ENCODE measurements around the gene A3GALT2.
"Not testable (repeated sequence)": the region's sequence is repeated elsewhere in the genome, so short reads cannot be mapped to it uniquely, and the experiment has no call there.

A3GALT2 gene

GRCh38 chr1:33295023-33295422 lies 25.9 kb downstream of the A3GALT2 start:
- no peak for DNase-seq

DNA sequence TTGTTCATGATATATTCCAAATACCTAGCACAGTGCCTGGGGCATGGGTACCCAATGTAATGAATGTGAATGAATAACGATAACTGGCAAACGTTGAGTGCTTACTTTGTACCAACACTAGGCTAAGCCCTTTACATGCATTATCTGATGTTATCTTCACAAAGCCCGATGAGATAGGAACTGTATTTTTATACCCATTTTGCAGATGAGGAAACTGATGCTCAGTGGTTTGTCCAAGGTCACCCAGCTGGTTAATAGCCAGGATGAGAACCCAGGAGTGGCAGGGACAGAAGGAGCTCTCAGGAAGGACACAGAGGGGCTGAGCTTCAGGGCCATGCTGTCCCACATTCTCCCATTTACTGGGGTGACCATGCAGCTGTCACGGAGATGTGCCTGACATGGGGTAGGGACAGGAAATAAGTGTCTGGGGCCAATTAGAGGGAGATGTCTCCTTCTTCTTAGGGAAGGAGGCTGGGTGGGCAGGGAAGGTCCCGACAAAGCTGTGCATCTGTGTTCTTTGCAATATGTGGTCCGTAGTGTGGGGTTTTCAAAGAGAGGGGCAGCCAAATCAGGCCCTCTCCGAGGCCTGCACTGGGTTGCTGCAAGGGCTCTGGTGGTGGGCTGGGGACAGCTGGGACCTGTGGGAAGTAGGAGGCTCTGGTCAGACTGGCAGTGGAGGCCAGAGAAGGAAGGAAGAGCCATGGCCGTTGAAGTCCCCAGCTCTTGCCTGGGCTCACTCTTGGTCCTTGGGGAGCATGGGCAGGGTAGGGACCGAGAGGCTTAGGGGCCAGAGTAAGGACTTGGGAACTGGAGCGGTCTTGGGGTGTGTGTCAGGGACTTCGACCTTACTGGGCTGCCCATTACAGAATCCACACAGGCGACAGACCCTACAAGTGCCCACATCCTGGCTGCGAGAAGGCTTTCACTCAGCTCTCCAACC lies 26.6 kb downstream of the A3GALT2 start:
- no peak for DNase-seq

- no peak for DNase-seq
Observed at GRCh38 chr1:33292726-33293340, 28.1 kb downstream of the A3GALT2 start.

GRCh38 chr1:33290615-33291014 lies 30.3 kb downstream of the A3GALT2 start:
- DNase-seq, result not testable (repeated sequence)

GRCh38 chr1:33289858-33290154 lies 31.1 kb downstream of the A3GALT2 start:
- DNase-seq, result no peak

DNA sequence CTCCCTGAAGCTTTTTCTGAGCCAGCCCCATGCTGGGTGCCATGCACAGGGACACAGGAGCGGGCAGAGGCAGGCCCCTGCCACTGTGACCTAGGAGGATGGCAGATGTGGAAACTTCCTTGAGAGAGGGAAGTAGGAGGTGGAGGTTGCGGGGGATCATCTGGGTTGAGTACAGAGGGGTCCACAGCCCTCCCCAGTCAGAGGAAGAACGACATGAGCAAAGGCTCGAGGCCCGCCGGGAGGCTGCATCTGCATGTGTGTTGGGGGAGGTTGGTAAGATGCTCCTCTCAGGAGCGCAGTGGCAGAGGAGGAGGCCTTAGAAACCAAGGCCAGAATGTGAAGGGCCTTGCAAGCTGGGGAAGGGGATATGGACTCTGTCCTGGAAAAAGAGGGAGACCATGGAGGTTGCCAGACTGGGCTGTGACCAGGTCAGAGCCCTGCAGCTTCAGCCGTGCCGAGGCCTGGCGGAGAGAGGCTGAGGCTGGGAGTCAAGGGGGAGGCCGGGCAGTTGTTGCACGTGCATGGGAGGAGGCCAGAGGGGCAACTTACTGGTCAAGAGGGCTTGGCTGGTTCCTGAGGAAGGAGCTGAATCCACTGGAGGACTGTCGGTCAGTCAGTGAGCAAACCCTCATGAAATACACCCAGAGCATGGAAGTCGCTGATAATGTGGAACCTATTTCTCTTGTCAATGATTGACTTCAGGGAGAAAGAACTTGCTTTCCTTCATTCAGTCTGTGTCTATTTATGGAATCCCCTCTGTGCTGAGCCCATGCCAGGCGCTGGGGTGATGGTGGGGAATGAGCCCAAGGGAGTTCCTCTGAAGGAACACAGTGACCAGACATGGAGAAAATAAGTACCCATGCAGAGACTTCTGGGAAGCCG lies 31.7 kb downstream of the A3GALT2 start:
- no peak for DNase-seq

- DNase-seq, result no peak
Observed at GRCh38 chr1:33287317-33287716, 33.6 kb downstream of the A3GALT2 start.

- DNase-seq, result no peak
Observed at GRCh38 chr1:33286451-33287185, 34.3 kb downstream of the A3GALT2 start.

DNA sequence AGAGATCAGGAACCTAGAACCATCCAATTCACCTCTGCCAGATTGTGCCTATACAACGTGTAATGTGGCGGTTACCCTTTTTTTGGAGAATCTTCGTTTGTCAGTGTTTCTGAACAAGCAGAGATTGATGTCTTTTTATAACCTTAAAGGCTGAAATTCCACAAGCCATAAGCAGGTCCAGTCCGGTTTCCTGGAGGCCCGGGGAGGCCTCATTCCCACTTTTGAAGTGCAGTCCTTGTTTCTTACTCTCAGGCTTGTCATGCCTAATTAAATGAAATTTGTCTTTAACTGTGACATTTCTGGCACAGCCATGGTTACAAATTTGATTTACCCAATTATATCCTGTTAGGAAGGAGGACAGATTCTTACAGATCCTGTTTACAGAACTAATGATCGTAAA lies 36.8 kb downstream of the A3GALT2 start:
- DNase-seq, result no peak

DNA sequence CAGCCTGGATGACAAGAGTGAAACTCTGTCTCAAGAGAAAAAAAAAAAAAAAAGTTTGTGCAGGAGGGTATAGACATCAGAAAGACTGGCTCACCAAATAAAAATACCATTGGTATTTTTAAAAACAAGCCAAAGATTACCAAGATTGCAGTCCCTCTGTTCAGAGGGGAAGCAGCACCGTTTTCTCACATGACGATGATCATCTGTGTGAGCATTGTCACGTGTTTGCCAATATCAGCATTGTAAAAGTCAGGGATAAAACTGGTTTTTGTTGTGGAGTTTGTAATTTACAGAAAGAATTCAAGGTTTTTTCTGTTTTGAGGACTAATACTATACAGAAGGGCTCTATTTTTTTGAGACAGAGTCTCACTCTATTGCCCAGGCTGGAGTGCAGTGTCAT lies 38.1 kb downstream of the A3GALT2 start:
- no peak for DNase-seq

GRCh38 chr1:33281554-33282303 lies 39.2 kb downstream of the A3GALT2 start:
- no peak for DNase-seq

DNA sequence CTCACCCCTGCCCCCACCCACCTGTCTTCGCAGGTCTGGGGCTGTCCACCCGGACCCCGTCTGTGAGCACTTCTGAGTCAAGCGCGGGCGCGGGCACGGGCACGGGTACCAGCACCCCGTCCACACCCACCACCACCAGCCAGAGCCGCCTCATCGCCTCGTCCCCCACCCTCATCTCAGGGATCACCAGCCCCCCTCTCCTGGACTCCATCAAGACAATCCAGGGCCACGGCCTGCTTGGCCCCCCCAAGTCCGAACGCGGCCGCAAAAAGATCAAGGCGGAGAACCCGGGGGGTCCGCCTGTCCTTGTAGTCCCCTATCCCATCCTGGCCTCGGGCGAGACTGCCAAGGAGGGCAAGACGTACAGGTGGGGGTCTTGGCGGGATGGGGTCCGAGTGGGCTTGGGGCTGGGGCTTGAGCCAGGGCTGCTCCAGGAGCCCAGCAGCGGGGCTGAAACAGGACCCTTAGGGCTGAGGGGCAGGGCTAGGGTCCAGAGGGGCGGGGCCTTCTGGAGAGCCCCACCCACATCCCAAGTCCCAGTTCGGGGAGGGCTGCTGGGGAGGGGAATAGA lies 40.7 kb downstream of the A3GALT2 start:
- no peak for DNase-seq

- no peak for DNase-seq
Observed at GRCh38 chr1:33277488-33278084, 43.3 kb downstream of the A3GALT2 start.

GRCh38 chr1:33276573-33277298 lies 44.2 kb downstream of the A3GALT2 start:
- DNase-seq, result no peak

- no peak for DNase-seq
Observed at GRCh38 chr1:33275706-33276572, 45.0 kb downstream of the A3GALT2 start.

DNA sequence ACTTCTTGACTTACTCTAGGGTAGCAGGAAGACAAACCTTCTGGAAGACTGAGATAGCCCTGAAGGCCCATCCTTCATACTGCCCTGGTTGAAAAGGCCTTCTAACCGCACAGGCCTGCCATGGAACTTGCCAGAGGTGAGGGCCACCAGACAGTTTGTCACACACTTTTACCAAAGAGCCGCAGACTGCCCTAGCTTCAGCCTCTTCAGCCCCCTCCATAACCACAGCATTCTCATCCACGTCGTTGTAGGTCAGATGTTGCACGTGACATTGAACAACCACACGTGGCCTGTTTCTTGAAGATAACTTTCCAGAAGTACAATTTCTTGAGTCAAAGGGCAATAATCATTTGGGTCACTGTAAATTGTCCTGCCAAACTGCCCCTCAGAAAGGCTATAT lies 45.7 kb downstream of the A3GALT2 start:
- no peak for DNase-seq

DNA sequence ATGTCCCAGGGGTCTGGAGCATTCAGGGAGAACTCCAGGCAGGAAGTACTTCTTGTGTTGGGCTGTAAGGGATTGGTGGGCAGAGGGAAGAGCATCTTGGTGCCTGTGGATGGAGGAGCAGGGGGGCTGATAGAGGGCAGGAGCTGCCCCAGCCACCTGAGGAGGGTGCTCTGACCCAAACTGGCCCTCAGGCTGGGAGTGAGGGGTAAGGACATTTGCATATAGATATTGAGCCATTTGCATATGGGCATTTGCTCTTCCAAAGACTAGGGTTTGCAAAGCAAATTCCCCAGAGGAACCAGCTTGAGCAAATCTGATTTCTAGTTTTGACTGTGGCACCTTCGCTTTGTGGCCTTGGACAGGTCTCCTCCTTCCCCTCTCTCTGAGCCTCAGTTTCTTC lies 46.5 kb downstream of the A3GALT2 start:
- DNase-seq, result no peak

DNA sequence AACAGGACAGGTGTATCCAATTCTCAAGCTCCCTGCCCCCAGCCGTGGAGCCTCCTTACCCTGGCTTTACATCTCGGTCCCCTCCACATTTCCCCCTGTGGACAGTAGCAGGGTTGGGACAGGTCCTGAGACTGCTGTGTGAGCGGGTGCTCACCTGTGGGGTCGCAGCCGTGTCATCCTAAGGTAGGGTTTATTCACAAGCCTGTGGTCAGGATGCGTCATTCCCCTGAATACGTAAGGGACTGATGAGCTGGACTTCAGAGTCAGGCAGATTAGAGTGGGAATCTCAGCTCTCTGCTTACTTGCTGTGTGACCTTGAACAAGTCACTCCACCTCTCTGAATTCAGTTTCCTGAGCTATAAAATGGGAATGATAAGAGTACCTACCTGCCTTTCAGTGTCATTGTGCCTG lies 46.9 kb downstream of the A3GALT2 start:
- no peak for DNase-seq

All from hypothalamus (tissue), 51 donors.